Fibroblast of skin of abdomen (primary cell): ENCODE data around the gene SLC22A23.
A peak's percentile ranks its signal among the peaks of the same experiment; 100 is the strongest.

Experiments
- DNase-seq: peaks from one replicate; pipeline ENCODE4 v3.0.0-alpha.2; 2013

The SLC22A23 gene

GRCh38 chr6:3443221-3443515, 13.7 kb downstream of the SLC22A23 start:
- DNase-seq = no peak

GRCh38 chr6:3442431-3443220, 14.2 kb downstream of the SLC22A23 start:
- peak; percentile 71 for DNase-seq

GRCh38 chr6:3440911-3441310, 15.9 kb downstream of the SLC22A23 start:
- no peak for DNase-seq

DNA sequence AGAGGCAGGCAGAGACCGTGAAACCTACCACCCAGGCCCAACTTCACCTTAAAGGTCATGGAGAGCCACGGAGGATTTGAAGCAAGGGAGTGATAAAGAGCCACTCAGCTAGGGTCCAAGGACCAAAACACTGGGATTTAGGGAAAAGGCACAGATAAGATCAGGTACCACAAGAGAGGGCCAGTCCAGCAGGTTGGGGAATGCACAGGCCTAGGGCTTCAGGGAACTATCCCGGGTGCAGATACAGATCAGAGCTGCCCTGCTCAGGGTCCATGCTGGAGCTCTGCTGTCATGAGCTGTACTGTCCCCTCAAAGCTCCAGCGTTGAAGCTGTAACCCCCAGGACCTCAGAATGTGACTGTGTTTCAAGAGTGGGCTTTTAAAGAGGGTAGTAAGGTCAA, 16.9 kb downstream of the SLC22A23 start:
- DNase-seq = no peak

DNA sequence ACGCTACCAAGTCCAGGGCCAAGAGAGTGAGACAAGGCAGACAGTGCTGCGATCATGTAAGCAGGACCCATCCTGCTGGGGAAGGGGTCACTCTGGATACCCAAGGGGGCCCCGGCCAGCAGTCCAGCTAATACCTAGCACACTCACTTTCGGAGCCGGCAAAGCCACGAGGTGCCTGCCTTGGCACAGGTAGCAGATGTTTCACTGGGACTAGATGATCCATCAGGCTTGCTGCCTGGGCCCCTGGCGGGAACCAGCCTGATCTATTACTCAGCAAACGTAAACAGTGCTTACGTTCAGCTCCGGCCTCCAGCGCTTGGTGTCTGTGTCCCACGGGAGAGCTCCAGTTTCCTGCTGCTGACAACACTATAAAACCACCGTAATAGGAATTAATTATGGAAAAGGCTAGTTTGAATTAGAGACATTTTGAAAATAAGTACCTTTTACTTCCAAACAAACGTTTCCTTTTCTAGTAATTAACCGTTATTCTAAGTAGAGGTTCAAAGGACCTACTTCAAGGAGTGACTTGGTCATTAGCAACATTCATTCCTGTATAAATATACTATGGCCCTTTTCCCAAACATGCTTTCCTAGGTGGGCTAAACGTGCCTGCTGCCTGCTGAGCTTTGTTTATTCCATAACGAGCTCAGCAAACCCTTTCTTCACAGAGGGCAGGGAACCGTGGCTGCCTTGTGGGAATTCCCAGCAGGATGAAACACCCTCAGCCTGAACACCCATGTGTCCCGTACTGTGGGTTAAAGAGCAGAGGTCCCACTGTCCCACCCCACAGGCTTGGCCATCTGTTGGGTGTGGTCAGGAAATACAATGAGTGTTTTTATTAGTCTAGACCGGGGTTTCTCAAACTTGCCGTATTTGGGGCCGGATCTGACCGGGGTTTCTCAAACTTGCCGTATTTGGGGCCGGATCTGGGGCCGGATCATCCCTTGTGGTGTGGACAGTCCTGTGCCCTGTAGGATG, 18.4 kb downstream of the SLC22A23 start:
- DNase-seq = peak; percentile 82

DNA sequence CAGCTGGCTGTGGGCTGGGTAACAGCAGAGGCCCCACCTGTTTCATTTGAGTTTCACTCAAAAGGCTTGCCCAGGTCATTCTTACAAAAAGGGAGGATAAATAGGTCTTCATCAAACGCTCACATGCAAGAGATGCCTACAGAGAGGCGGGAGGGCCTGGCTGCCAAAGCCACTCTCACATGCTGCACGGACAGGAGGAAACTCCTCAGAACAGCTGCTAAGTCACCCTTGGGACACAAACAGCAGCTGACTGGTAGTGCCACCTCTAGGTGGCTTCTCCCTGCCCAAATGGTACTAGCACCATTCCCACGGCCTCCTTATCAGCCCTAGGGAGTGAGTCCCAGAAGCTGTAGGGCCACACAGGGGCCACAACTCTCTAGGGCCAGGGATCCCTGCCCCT, 23.8 kb downstream of the SLC22A23 start:
- no peak for DNase-seq

GRCh38 chr6:3432416-3432815, 24.4 kb downstream of the SLC22A23 start:
- DNase-seq = no peak

GRCh38 chr6:3431994-3432393, 24.9 kb downstream of the SLC22A23 start:
- no peak for DNase-seq

- no peak for DNase-seq
Measured at GRCh38 chr6:3429211-3429610, 27.6 kb downstream of the SLC22A23 start.

DNA sequence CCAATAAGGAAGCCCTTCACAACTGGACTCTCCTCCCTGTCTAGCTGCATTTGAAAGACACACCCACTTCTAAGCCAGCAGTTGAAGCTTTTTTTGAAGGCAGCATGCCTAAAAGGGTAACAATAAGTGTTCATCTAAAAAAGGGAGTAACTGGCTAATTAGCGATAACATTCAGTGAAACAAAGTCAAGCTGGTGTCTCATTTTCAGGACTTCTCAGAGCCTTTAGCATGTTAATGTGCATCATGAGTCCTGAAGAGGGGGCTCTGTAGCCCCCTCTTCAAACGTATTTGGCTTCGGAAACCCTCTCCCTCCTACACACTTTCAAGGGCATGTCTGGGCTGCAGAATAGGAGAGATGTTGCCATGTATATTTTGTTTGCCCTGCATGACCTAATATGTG, 28.1 kb downstream of the SLC22A23 start:
- no peak for DNase-seq

GRCh38 chr6:3428247-3428646, 28.6 kb downstream of the SLC22A23 start:
- DNase-seq = no peak

GRCh38 chr6:3427687-3428085, 29.2 kb downstream of the SLC22A23 start:
- no peak for DNase-seq

GRCh38 chr6:3426927-3427686, 29.7 kb downstream of the SLC22A23 start:
- DNase-seq = no peak

DNA sequence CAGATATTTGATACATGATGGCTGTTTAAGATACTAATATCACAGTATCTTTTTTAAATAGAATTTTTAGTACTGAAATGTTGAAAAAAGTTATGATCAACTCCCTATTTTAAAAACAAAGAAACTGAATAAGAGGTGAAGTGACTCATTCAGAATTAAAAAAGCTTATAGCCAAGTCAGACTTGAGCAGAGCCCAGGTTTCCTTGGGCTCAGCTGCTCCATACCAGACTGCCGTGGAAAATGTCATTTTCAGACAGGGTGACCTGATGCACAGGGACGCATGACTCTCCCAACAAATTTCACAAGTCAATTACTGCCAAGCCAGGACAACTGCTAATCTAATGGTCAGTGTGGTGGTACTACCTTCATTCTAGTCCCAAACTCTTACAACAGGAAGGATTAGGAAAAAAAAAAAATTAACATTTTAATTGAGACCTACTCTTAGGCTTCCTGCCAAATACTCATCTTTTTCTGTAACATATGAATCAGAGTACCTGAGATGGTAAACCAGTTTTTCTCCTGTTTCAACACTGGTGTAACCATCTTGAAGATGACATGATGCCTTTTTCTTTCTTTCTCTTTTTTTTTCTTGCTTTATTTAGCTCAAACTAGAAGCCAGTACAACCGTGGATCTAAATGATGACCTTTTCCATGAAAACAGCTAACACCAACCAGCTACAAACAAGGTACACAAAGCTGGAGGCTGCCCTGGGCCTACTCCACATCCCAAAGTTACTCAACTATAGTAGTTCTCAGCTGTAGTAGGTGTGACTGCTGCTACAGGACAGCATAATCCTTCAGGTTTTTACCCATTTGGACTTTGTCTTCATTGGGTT, 30.5 kb downstream of the SLC22A23 start:
- DNase-seq = no peak

GRCh38 chr6:3425574-3425973, 31.3 kb downstream of the SLC22A23 start:
- DNase-seq = no peak

- no peak for DNase-seq
Measured at GRCh38 chr6:3424185-3424927, 32.5 kb downstream of the SLC22A23 start.

GRCh38 chr6:3423439-3424184, 33.2 kb downstream of the SLC22A23 start:
- DNase-seq = no peak

- DNase-seq = no peak
Measured at GRCh38 chr6:3422435-3423070, 34.3 kb downstream of the SLC22A23 start.

GRCh38 chr6:3421791-3422434, 34.9 kb downstream of the SLC22A23 start:
- DNase-seq = peak; percentile 70

DNA sequence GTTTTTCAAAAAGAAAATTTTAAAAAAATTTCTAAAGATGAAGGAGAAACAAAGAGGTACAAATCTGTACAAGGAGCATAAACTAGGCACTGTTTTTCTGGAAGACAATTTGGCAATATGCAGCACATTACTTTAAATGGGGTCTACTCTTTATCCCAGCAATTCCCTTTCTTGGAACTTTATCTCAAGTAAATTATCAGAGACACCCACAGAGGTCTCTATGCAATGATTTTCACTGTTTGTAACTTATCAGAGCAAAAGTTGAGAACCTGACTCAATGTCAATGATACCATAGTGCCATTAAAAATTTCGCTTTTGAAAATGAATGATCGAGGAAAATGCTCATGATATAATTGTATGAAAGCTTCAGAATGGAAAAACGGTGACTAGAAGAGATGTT, 35.7 kb downstream of the SLC22A23 start:
- no peak for DNase-seq
